ENCODE data around the gene ALAS2.

The ALAS2 gene

GRCh38 chrX:55006827-55007621 is 23.8 kb downstream of the ALAS2 start:
- peaks cover 0 to 53% of the 10 kb centered on the region in 2 experiments; a peak in 2 of 3 replicates for H3K36me3 ChIP-seq (ENCODE audit: control insufficient read depth in 2 of 2, insufficient read depth in 1 of 2, low read length in 2 of 2)
- ChIA-PET POLR2A (interaction anchor here (0.6 kb wide), 1 partner anchor 15 kb away, joined by 3 read pairs; no protein-coding TSS in a partner anchor), CTCF (interaction anchor here (0.6 to 0.7 kb wide), 2 partner anchors 13 to 280 kb away, joined by 3 to 6 read pairs; no protein-coding TSS in a partner anchor)
- no peaks in the 10 kb centered on the region for H3K9me3 ChIP-seq (ENCODE audit: control insufficient read depth, insufficient read depth, low read depth, low read length)
- TF ChIP-seq ZNF112 (tag by site-specific recombination; IDR thresholded peaks at IDR 0.05) (no peak), ZNF692 (tag by site-specific recombination; IDR thresholded peaks at IDR 0.05) (no peak), MYNN (tag by site-specific recombination; IDR thresholded peaks at IDR 0.05; ENCODE audit: borderline replicate concordance) (no peak), ZSCAN4 (tag by site-specific recombination; IDR thresholded peaks at IDR 0.05) (no peak), SP7 (tag by site-specific recombination; IDR thresholded peaks at IDR 0.05) (no peak), ZNF404 (tag by site-specific recombination; IDR thresholded peaks at IDR 0.05) (no peak), ZNF600 (tag by site-specific recombination; IDR thresholded peaks at IDR 0.05) (no peak), REST (tag by site-specific recombination; IDR thresholded peaks at IDR 0.05) (no peak), ZNF133 (tag by site-specific recombination; IDR thresholded peaks at IDR 0.05) (no peak), GLI4 (tag by site-specific recombination; IDR thresholded peaks at IDR 0.05) (no peak), RBAK (tag by site-specific recombination; IDR thresholded peaks at IDR 0.05) (no peak), ZSCAN18 (tag by site-specific recombination; IDR thresholded peaks at IDR 0.05) (no peak), ZNF629 (tag by site-specific recombination; IDR thresholded peaks at IDR 0.05) (no peak), ZNF704 (tag by site-specific recombination; IDR thresholded peaks at IDR 0.05) (no peak), ZNF280C (tag by site-specific recombination; IDR thresholded peaks at IDR 0.05) (no peak), GFI1B (tag by site-specific recombination; IDR thresholded peaks at IDR 0.05) (no peak), ELK4 (IDR thresholded peaks at IDR 0.05; ENCODE audit: borderline replicate concordance, low read depth, low read length) (no peak), ZNF610 (tag by site-specific recombination; IDR thresholded peaks at IDR 0.05; ENCODE audit: borderline replicate concordance) (no peak), ZBTB10 (tag by site-specific recombination; IDR thresholded peaks at IDR 0.05) (no peak), ZNF394 (tag by site-specific recombination; IDR thresholded peaks at IDR 0.05; ENCODE audit: borderline replicate concordance) (no peak)
- H3K27ac ChIP-seq (ENCODE audit: extremely low read depth, low read depth, low read length), result no peak overlapping the region
- H3K4me1 ChIP-seq (ENCODE audit: control insufficient read depth, insufficient read depth, low read length), result no peaks in the 10 kb centered on the region
- no peak overlapping the region for H3K4me3 ChIP-seq (ENCODE audit: low read depth, low read length)
